OCI-LY1 (cell line): ENCODE measurements around the gene ST6GALNAC5.

Source experiments
- CTCF ChIP-seq: fragments of 200-600 bp; sonication (generic), shearing (Covaris generic); IDR thresholded peaks from 2 replicates; pipeline ENCODE4 v1.5.1; 2017; ENCODE audit warnings: mild to moderate bottlenecking, antibody characterized with exemption, low read length, moderate library complexity, mixed read lengths
- EZH2 ChIP-seq: fragments of 200-600 bp; sonication (generic), shearing (Covaris generic); IDR thresholded peaks from 2 replicates; pipeline ENCODE4 v1.8.0; 2017; ENCODE audit warnings: borderline replicate concordance, mixed run types, mild to moderate bottlenecking, antibody characterized with exemption, low read length, moderate library complexity, mixed read lengths

DNA sequence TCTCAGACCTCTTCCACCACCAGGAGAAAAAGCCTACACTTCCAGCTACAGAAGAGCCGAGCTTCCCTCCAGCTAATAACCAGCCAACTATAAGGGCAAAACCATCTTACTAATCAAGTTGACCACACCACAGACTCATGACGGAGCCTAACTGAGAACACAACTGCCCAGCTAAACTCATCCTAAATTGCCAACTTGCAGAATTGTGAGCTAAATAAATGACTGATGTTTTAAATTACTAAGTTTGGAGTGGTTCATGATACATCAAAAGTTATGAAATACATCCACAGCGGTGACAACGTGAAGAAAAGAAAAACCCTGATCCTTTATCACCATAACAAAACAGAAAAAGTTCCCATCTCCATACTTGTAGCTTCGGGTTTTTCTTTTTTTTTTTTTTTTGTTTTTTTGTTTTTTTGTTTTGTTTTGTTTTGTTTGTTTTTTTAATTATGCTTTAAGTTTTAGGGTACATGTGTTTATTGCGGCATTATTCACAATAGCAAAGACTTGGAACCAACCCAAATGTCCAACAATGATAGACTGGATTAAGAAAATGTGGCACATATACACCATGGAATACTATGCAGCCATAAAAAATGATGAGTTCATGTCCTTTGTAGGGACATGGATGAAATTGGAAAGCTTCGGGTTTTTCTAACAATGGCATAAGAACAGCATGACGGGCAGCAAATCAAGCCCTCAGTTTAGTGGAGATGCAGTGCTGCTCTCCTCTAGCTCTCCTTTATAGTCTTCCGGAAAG is 229.4 kb downstream of the ST6GALNAC5 start:
- TF ChIP-seq CTCF (no peak), EZH2 (no peak)
